Effector memory CD4-positive, alpha-beta T cell (primary cell): ENCODE results near the gene TMPRSS6.
A peak's percentile ranks its signal among the peaks of the same experiment; 100 is the strongest.

Experiments
- DNase-seq, 3 donors: peaks; one replicate each; pipeline ENCODE4 v3.0.0-alpha.2; 2020
- H3K27ac ChIP-seq: 2 replicates; pipeline ENCODE4 v1.7.0; 2013; ENCODE audit warnings: mild to moderate bottlenecking, low read length, moderate library complexity; ENCODE audit not compliant: insufficient read depth, poor library complexity, severe bottlenecking
- H3K27me3 ChIP-seq: replicated peaks from 2 replicates; pipeline ENCODE4 v1.7.0; 2013; ENCODE audit warnings: mild to moderate bottlenecking, low read length; ENCODE audit not compliant: insufficient read depth, control insufficient read depth, poor library complexity, severe bottlenecking
- H3K36me3 ChIP-seq: 2 replicates; pipeline ENCODE4 v1.7.0; 2013; ENCODE audit warnings: mild to moderate bottlenecking, low read length, moderate library complexity; ENCODE audit not compliant: control insufficient read depth, insufficient read depth
- H3K4me1 ChIP-seq: 2 replicates; pipeline ENCODE4 v1.7.0; 2013; ENCODE audit warnings: low read length, mild to moderate bottlenecking; ENCODE audit not compliant: control insufficient read depth, insufficient read depth, poor library complexity, severe bottlenecking
- H3K4me3 ChIP-seq: 2 replicates; pipeline ENCODE4 v1.7.0; 2013; ENCODE audit warnings: low read length, low read depth, mild to moderate bottlenecking; ENCODE audit not compliant: insufficient read depth, poor library complexity, severe bottlenecking
- H3K9me3 ChIP-seq: 2 replicates; pipeline ENCODE4 v1.7.0; 2013; ENCODE audit warnings: mild to moderate bottlenecking, low read length, moderate library complexity; ENCODE audit not compliant: control insufficient read depth

The TMPRSS6 gene

DNA sequence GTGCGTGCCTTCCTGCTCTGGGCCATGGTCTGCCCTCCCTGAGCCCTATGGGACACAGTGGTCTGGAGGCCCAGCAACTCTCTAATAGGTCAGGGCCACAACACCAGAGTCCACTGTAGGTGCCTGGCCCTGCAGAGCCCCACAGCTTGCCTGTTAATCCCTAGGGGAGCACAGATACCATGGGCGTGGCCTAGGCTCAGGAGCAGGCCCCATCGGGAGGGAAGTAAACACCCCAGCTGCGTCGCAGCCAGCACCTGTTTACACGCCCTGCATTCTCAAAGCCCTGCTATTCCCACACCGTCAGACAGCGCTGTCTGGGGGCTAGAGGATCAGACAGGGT is 55.5 kb downstream of the TMPRSS6 start:
- Histone ChIP-seq H3K27ac (no peak overlapping the region), H3K9me3 (no peaks in the 10 kb centered on the region), H3K36me3 (peaks cover 34% of the 10 kb centered on the region), H3K4me3 (no peak overlapping the region), H3K4me1 (peaks cover 7% of the 10 kb centered on the region), H3K27me3 (no peaks in the 10 kb centered on the region)
- DNase-seq, result no peak

DNA sequence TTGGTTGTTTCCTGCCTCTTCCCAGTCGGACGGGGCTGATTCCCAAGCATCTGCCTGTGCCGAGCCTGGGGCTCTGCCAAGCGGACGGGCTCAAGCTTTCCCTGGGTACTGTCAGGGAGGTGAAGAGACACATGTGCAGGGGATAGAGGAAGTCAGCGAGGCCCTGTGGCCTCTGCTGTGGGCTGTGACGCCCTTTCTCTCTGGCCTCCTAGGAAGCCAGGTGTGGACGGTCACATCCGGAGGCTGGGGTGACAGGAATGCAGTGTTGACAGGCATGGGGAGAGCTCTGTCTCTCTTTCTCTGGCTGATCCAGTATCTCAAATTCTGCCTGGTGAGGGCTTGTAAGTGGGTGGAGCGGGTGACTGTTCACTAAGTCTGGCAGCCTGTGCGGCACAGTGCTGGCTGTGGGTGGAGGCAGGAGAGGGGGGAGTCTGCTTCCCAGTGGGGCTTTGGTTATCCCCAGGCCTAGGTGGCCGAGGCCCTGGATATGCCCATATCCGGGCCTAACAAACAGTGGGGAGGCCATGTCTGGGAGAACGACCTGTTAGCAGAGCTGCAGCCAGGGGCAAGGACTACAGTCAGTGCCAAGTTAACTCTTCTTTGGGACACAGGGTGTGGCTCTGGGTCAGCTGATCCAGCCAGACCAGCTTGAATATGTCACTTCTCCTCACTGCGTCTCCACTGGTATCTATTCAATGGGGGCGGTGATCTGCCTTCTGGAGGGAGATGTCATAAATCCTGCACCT is 56.0 kb downstream of the TMPRSS6 start:
- H3K27ac ChIP-seq, result no peak overlapping the region
- H3K4me1 ChIP-seq, result peaks cover 7% of the 10 kb centered on the region
- peaks cover 32% of the 10 kb centered on the region for H3K36me3 ChIP-seq
- H3K9me3 ChIP-seq, result no peaks in the 10 kb centered on the region
- H3K27me3 ChIP-seq, result no peaks in the 10 kb centered on the region
- H3K4me3 ChIP-seq, result no peak overlapping the region
- DNase-seq, result no peak

- Histone ChIP-seq H3K4me1 (peaks cover 7% of the 10 kb centered on the region), H3K27ac (no peak overlapping the region), H3K4me3 (peak overlapping the region; percentile 73), H3K27me3 (no peaks in the 10 kb centered on the region), H3K9me3 (no peaks in the 10 kb centered on the region), H3K36me3 (peaks cover 24% of the 10 kb centered on the region)
- DNase-seq, result no peak
Observed at GRCh38 chr22:37052386-37053309, 56.9 kb downstream of the TMPRSS6 start.

- peak; percentile 42 to 62 (median 49) for DNase-seq
- peaks cover 15% of the 10 kb centered on the region for H3K36me3 ChIP-seq
- H3K9me3 ChIP-seq, result no peaks in the 10 kb centered on the region
- H3K4me1 ChIP-seq, result peaks cover 7% of the 10 kb centered on the region
- H3K27ac ChIP-seq, result peak within 1 kb of the TSS; percentile 42
- H3K4me3 ChIP-seq, result peak within 1 kb of the TSS; percentile 73
- no peaks in the 10 kb centered on the region for H3K27me3 ChIP-seq
Observed at GRCh38 chr22:37051391-37052385, 57.8 kb downstream of the TMPRSS6 start, which contains the start of gene KCTD17. Gene KCTD17 (plus strand): TSS chr22:37051742. CDS start chr22:37051761, 19 bp downstream.

DNA sequence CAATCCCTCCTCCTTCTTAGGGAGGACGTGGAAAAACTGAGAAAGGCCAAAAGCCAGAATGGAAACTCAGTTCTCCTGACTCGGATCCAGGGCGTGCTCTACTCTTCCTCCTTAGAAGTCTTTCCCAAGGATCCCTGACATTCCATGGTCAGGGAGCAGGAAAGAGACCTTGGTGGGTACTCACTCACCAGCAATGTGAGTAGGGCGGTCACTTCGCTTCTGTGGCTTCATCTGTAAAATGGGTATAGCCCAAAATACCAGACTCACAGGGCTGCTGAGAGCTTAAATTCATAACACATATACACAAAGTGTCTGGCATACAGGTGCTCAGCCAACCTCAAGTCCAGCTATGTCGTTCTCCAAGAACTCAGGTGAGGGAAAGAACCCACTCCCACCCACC is 58.6 kb downstream of the TMPRSS6 start:
- H3K4me1 ChIP-seq, result peaks cover 7% of the 10 kb centered on the region
- peaks cover 7% of the 10 kb centered on the region for H3K36me3 ChIP-seq
- no peak overlapping the region for H3K27ac ChIP-seq
- H3K4me3 ChIP-seq, result no peak overlapping the region
- no peak for DNase-seq
- H3K27me3 ChIP-seq, result no peaks in the 10 kb centered on the region
- no peaks in the 10 kb centered on the region for H3K9me3 ChIP-seq

DNA sequence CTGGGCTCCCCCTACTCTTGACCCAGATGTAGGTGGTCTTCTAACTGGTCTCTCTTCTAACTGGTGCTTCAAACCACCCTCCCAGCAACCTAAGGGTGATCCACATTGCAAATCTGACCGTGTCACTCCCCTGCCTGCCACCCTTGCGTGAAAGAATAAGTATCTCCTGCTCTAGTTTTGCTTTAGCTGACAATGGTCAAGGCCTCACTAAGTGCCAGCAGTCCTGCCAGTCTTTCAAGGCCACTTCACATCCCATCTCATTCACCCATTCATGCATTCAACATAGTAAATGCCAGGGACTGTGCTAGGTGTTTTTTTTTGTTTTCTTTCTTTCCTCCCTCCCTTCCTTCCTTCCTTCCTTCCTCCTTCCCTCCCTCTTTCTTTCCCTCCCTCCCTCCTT is 60.3 kb downstream of the TMPRSS6 start:
- no peaks in the 10 kb centered on the region for H3K27me3 ChIP-seq
- H3K4me3 ChIP-seq, result no peak overlapping the region
- no peak for DNase-seq
- H3K27ac ChIP-seq, result no peak overlapping the region
- peaks cover 4% of the 10 kb centered on the region for H3K36me3 ChIP-seq
- no peaks in the 10 kb centered on the region for H3K9me3 ChIP-seq
- peaks cover 7% of the 10 kb centered on the region for H3K4me1 ChIP-seq

- Histone ChIP-seq H3K36me3 (no peaks in the 10 kb centered on the region), H3K27ac (no peak overlapping the region), H3K9me3 (no peaks in the 10 kb centered on the region), H3K27me3 (no peaks in the 10 kb centered on the region), H3K4me1 (peaks cover 7% of the 10 kb centered on the region), H3K4me3 (no peak overlapping the region)
- no peak for DNase-seq
Observed at GRCh38 chr22:37048133-37048532, 61.4 kb downstream of the TMPRSS6 start.

DNA sequence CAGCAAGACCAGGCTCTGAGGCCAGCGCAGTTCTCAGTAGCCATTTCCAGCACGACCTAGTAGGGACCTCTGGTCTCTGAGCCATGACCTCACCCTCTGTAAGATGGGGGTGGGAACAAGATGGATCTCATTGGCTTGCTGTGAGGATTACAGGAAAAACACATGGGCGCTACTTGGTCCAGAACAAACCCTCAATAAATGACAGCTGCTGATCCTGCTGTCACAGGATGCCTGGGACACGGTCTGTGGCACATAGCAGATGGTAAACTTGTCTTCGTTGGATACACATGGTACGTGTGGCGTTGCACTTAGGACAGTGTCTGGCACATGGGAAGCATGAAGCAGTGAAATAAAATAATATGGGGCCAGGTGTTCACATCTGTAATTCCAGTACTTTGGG is 62.5 kb downstream of the TMPRSS6 start:
- Histone ChIP-seq H3K27me3 (no peaks in the 10 kb centered on the region), H3K4me3 (no peak overlapping the region), H3K27ac (no peak overlapping the region), H3K9me3 (no peaks in the 10 kb centered on the region), H3K4me1 (no peaks in the 10 kb centered on the region), H3K36me3 (no peaks in the 10 kb centered on the region)
- DNase-seq, result no peak

- H3K27ac ChIP-seq, result no peak overlapping the region
- no peaks in the 10 kb centered on the region for H3K4me1 ChIP-seq
- no peak for DNase-seq
- no peaks in the 10 kb centered on the region for H3K9me3 ChIP-seq
- no peaks in the 10 kb centered on the region for H3K36me3 ChIP-seq
- no peaks in the 10 kb centered on the region for H3K27me3 ChIP-seq
- no peak overlapping the region for H3K4me3 ChIP-seq
Observed at GRCh38 chr22:37046589-37046988, 62.9 kb downstream of the TMPRSS6 start.
